ENCODE data around the gene RNF150. TPM values are rescaled to one million over a fixed set of nuclear protein-coding genes. Genes with fewer than 3 reads are reported as not detected.

Gene RNF150
- total RNA-seq, 1 experiment from 2014 or later = 15.3 TPM

Other genes with a start within 250 kb of the RNF150 start
- gene ZNF330, start 87.4 kb upstream of the RNF150 start, total RNA-seq (2014; rRNA removed; shearing (Covaris generic)) = 46.9 and 54.1 TPM in 2 replicates

All from SK-MEL-5 (cell line).